Measurements from ENCODE around the gene ANTXR1.

Gene ANTXR1

DNA sequence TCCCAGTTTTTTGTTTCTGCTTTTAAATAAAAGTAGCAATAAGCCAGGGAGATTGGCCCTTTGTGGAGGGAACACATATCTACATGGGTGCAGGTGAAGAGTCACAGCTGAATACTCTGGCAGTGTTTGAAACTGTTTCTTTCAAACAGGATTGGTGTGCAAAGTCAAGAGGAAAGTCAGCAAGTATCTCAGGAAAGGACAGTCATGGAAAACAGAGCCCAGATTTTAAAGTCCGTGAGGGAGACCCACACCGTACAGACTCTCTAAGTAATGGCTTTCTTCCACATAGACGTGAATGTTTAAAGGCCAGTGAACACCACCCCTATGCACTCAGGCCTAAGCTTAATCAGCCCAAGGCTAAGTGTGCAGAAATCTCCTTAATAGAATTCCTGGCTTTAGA lies 278.7 kb downstream of the ANTXR1 start:
- DNase-seq: no peak

DNA sequence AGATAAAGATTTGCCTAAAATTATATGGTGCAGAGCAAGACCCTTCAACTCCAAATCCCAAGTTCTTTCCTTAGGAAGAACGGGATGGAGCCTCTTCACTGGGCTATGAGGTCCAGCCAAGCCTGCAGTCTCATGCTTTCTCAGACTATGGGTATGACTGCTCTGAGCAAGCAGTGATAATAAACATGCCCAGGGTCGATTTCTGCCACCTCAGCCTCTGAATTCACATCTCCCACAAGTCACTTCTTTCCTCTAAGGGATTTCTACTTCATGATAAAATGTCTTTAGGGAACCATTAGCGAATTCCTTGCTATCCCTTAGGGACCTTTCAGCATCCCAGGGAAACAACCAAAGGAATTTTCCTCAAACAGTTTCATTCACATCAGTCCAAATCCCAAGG lies 279.3 kb downstream of the ANTXR1 start:
- DNase-seq: no peak

DNA sequence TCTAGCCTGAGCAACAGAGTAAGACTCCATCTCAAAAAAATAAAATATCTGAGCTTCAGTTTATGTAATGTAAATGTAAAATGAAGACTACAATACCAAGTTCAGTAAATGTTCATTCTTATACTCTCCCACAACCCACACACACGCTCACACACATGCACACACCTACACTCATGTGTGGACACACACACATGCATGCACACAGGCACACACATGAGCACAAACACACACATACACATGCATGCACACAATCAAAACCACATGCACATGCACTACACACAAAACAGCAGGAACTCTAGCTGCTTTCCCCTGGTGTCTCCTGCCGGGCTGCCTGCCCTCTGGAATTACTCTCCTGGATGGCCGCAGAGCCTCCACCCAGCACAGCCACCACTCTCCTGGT lies 283.4 kb downstream of the ANTXR1 start:
- DNase-seq: no peak

DNA sequence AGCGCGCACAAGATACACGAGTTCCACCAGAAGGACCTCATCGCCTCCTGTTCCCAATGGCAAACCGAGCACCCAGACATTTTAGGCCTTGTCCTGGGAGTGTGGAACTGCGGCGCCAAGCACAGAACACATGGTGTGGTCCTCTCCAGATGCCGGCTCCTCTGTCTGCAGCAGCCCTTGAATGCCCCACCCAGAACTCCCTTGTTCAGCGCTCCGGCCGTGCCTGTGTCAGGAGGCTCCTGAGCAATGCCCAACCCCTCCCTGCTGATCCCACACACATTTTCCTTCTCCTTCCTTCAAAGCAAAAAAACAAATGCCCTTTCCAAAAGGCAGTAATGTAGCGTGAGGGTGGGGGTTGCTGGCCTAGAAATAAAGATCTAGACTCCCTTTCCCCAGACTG lies 284.2 kb downstream of the ANTXR1 start:
- DNase-seq: no peak

DNA sequence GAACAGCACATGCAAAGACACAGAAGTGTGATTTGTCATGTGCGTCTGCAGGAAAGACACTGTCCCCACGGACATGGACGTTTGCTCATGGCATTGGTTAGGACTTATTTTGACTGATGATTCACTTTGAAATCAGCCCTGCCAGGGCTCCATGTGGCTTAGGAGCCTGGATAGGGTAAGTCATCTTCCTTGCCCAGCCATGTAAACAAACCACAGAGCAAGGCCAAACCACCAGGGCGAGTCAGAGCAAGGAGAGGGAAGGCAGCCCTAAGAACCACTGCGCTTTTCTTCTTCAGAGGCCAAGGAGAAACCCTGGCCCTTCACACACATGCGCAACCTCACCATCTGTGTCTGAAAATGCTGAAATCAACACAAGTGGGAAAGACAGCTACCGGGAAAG lies 285.3 kb downstream of the ANTXR1 start:
- no peak for DNase-seq

DNA sequence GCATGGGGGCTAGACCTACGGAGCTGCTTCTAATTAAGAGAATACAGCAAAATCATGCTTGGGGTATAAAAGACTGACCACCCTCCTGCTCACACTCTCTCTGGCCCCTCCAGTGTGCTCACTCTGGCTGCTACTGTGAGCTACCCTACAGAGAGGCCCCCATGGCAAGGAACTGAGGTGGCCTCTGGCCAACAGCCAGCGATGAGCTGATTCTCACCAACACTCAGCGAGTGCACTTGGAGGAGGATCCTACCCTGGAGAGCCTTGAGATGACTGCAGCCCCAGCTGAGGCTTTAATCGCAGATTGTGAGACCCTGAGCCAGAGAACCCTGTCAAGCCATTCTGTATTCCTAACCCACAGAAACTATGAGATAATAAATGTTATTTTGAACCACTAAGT lies 285.9 kb downstream of the ANTXR1 start:
- DNase-seq: no peak

Data from RPMI8226 (cell line).